ENCODE data around the gene VWA5A.

The VWA5A gene

GRCh38 chr11:124079631-124080326 is 35.5 kb upstream of the VWA5A start:
- H3K27ac ChIP-seq (ENCODE audit: low read depth, low read length, poor library complexity, severe bottlenecking): no peak overlapping the region
- no peaks in the 10 kb centered on the region for H3K9me2 ChIP-seq (ENCODE audit: low read depth, low read length)
- H3K79me2 ChIP-seq (ENCODE audit: insufficient read depth, low read length): no peaks in the 10 kb centered on the region
- H3K27me3 ChIP-seq (ENCODE audit: insufficient read depth, low read length): no peaks in the 10 kb centered on the region
- H3K9ac ChIP-seq (ENCODE audit: low read length): no peak overlapping the region
- no peaks in the 10 kb centered on the region for H3F3A ChIP-seq (ENCODE audit: insufficient read depth, low read length)
- no peak overlapping the region for H3K4me2 ChIP-seq (ENCODE audit: low read length)
- H2AFZ ChIP-seq (ENCODE audit: low read length): no peak overlapping the region
- H3K4me3 ChIP-seq (ENCODE audit: low read depth, low read length, poor library complexity, severe bottlenecking): no peak overlapping the region
- H3K36me3 ChIP-seq (ENCODE audit: insufficient read depth, low read length): no peaks in the 10 kb centered on the region
- H4K20me1 ChIP-seq (ENCODE audit: insufficient read depth, low read length): no peaks in the 10 kb centered on the region
- H3K4me1 ChIP-seq (ENCODE audit: insufficient read depth, low read length, severe bottlenecking): no peaks in the 10 kb centered on the region
- TF ChIP-seq EZH2 (IDR thresholded peaks at IDR 0.05; ENCODE audit: borderline replicate concordance, low read length) (no peak), CTCF (IDR thresholded peaks at IDR 0.05; ENCODE audit: low read length) (no peak)
- H3K9me3 ChIP-seq (ENCODE audit: low read length): no peaks in the 10 kb centered on the region

- Histone ChIP-seq H4K20me1 (ENCODE audit: insufficient read depth, low read length) (no peaks in the 10 kb centered on the region), H3K9ac (ENCODE audit: low read length) (no peak overlapping the region)
- TF ChIP-seq CTCF (IDR thresholded peaks at IDR 0.05; ENCODE audit: low read length) (no peak), EZH2 (IDR thresholded peaks at IDR 0.05; ENCODE audit: borderline replicate concordance, low read length) (no peak)
Observed at GRCh38 chr11:124080327-124081001, 34.8 kb upstream of the VWA5A start.

GRCh38 chr11:124081483-124081882 is 33.8 kb upstream of the VWA5A start:
- Histone ChIP-seq H3K27ac (ENCODE audit: low read depth, low read length, poor library complexity, severe bottlenecking) (no peak overlapping the region), H3K9me2 (ENCODE audit: low read depth, low read length) (no peaks in the 10 kb centered on the region), H3K4me2 (ENCODE audit: low read length) (no peak overlapping the region), H3K4me3 (ENCODE audit: low read depth, low read length, poor library complexity, severe bottlenecking) (no peak overlapping the region), H3F3A (ENCODE audit: insufficient read depth, low read length) (no peaks in the 10 kb centered on the region), H3K79me2 (ENCODE audit: insufficient read depth, low read length) (no peaks in the 10 kb centered on the region), H3K36me3 (ENCODE audit: insufficient read depth, low read length) (no peaks in the 10 kb centered on the region), H2AFZ (ENCODE audit: low read length) (no peak overlapping the region), H3K9ac (ENCODE audit: low read length) (no peak overlapping the region), H3K9me3 (ENCODE audit: low read length) (no peaks in the 10 kb centered on the region), H3K4me1 (ENCODE audit: insufficient read depth, low read length, severe bottlenecking) (no peaks in the 10 kb centered on the region), H4K20me1 (ENCODE audit: insufficient read depth, low read length) (no peaks in the 10 kb centered on the region), H3K27me3 (ENCODE audit: insufficient read depth, low read length) (no peaks in the 10 kb centered on the region)
- TF ChIP-seq CTCF (IDR thresholded peaks at IDR 0.05; ENCODE audit: low read length) (no peak), EZH2 (IDR thresholded peaks at IDR 0.05; ENCODE audit: borderline replicate concordance, low read length) (no peak)

More at GRCh38 chr11:124080327-124081001, 34.8 kb upstream of the VWA5A start:
- no peaks in the 10 kb centered on the region for H3F3A ChIP-seq (ENCODE audit: insufficient read depth, low read length)
- no peak overlapping the region for H3K4me2 ChIP-seq (ENCODE audit: low read length)
- H2AFZ ChIP-seq (ENCODE audit: low read length): no peak overlapping the region
- H3K36me3 ChIP-seq (ENCODE audit: insufficient read depth, low read length): no peaks in the 10 kb centered on the region
- no peak overlapping the region for H3K27ac ChIP-seq (ENCODE audit: low read depth, low read length, poor library complexity, severe bottlenecking)
- no peaks in the 10 kb centered on the region for H3K9me2 ChIP-seq (ENCODE audit: low read depth, low read length)
- no peaks in the 10 kb centered on the region for H3K4me1 ChIP-seq (ENCODE audit: insufficient read depth, low read length, severe bottlenecking)
- H3K79me2 ChIP-seq (ENCODE audit: insufficient read depth, low read length): no peaks in the 10 kb centered on the region
- no peaks in the 10 kb centered on the region for H3K9me3 ChIP-seq (ENCODE audit: low read length)
- H3K27me3 ChIP-seq (ENCODE audit: insufficient read depth, low read length): no peaks in the 10 kb centered on the region
- H3K4me3 ChIP-seq (ENCODE audit: low read depth, low read length, poor library complexity, severe bottlenecking): no peak overlapping the region
